Measurements from ENCODE around the gene CCDC126.

DNA sequence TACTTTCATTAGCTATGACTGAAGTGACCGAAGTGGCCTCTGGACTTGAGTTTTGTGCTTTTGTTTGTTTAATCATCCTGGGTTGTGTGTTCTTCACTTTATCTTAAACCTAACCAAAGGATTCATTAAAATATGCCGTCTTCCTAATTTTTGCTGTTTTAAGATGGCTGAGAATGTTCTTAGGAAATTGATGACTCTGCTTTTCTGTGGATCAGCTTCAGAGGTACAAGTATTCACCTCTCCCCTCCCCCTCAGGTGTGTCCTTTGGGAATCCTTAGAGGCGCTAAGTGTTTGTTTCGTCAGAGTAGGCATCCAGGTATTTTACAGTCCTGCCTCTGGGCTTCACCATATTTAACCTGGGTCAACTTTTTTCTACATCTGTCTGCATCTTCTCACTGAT, 1.1 kb downstream of the CCDC126 start:
- TF ChIP-seq EP300 (IDR thresholded peaks at IDR 0.05; ENCODE audit: low read depth) (no peak), POLR2AphosphoS5 (IDR thresholded peaks at IDR 0.05) (no peak)
- TF ChIP-seq, protein P1, sequence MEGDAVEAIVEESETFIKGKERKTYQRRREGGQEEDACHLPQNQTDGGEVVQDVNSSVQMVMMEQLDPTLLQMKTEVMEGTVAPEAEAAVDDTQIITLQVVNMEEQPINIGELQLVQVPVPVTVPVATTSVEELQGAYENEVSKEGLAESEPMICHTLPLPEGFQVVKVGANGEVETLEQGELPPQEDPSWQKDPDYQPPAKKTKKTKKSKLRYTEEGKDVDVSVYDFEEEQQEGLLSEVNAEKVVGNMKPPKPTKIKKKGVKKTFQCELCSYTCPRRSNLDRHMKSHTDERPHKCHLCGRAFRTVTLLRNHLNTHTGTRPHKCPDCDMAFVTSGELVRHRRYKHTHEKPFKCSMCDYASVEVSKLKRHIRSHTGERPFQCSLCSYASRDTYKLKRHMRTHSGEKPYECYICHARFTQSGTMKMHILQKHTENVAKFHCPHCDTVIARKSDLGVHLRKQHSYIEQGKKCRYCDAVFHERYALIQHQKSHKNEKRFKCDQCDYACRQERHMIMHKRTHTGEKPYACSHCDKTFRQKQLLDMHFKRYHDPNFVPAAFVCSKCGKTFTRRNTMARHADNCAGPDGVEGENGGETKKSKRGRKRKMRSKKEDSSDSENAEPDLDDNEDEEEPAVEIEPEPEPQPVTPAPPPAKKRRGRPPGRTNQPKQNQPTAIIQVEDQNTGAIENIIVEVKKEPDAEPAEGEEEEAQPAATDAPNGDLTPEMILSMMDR (IDR thresholded peaks at IDR 0.05), result no peak

All from transverse colon (tissue), 4 donors.